ENCODE data around the gene CCM2L. TPM values are rescaled to one million over a fixed set of nuclear protein-coding genes. Genes with fewer than 3 reads are reported as not detected.

Gene CCM2L
- total and polyA plus RNA-seq, 2 of the 4 experiments (the other 2 are of a cell fraction), result not detected

GRCh38 chr20:32006053-32006452, 4.2 kb upstream of the CCM2L start:
- H3K27me3 ChIP-seq (ENCODE audit: control insufficient read depth, insufficient read depth, low read length), result peaks cover 58% of the 10 kb centered on the region
- H3K4me2 ChIP-seq (ENCODE audit: low read depth, low read length), result no peak overlapping the region
- H3K23ac ChIP-seq (ENCODE audit: low read depth, low read length), result no peak overlapping the region
- H3K4ac ChIP-seq (ENCODE audit: low read depth, low read length), result no peak overlapping the region
- no peaks in the 10 kb centered on the region for H3K4me1 ChIP-seq (ENCODE audit: control insufficient read depth, insufficient read depth, low read length)
- no peaks in the 10 kb centered on the region for H3K79me1 ChIP-seq (ENCODE audit: low read depth in 1 of 2, low read length in 2 of 2)
- no peak overlapping the region for H2AK5ac ChIP-seq (ENCODE audit: low read depth, low read length)
- no TSS peak for BruUV-seq (replicated peaks)
- 72% methylated on average over 2 of the region's 5 CpGs; no CpG with 5 or more reads in 1 of the 2 experiments for WGBS, 2 experiments (ENCODE audit: extremely low coverage in 2 of 2, insufficient read length in 1 of 2)
- no peak overlapping the region for H3K27ac ChIP-seq (ENCODE audit: insufficient read depth, low read length)
- H3K36me3 ChIP-seq (ENCODE audit: control insufficient read depth, insufficient read depth, low read length), result no peaks in the 10 kb centered on the region
- H4K5ac ChIP-seq (ENCODE audit: low read depth, low read length), result no peak overlapping the region
- no peak overlapping the region for H2AFZ ChIP-seq (replicated peaks; ENCODE audit: low read length, poor library complexity)
- H4K8ac ChIP-seq (ENCODE audit: low read depth in 2 of 2, low read length in 2 of 2), result no peak overlapping the region
- no peak overlapping the region for H2AK9ac ChIP-seq (replicated peaks; ENCODE audit: low read depth, low read length, poor library complexity)
- H2BK15ac ChIP-seq (ENCODE audit: low read depth, low read length), result no peak overlapping the region
- intact Hi-C loops (cut with micrococcal nuclease) (no loop called here), in situ Hi-C loops (cut with MboI; ENCODE audit: low sequenced_read_pairs) (no loop called here), dilution Hi-C loops (cut with HindIII; ENCODE audit: low sequenced_read_pairs, unreplicated experiment) (no loop called here)
- DNase-seq (no peak), ATAC-seq (ENCODE audit: low read depth) (no peak)
- no peak overlapping the region for H3K14ac ChIP-seq (replicated peaks; ENCODE audit: low read depth, low read length)
- no peak overlapping the region for H2BK5ac ChIP-seq (ENCODE audit: low read depth, low read length, poor library complexity, severe bottlenecking)
- no peaks in the 10 kb centered on the region for H3K9me1 ChIP-seq (ENCODE audit: insufficient read depth, low read length)
- no peak overlapping the region for H2BK20ac ChIP-seq (ENCODE audit: low read depth, low read length)
- no peak overlapping the region for H3K9ac ChIP-seq (ENCODE audit: low read depth, low read length)
- no peak overlapping the region for H3K4me3 ChIP-seq (ENCODE audit: insufficient read depth, low read depth, low read length)
- ChIA-PET POLR2A (ENCODE audit: unreplicated experiment) (no interaction called here), CTCF (no interaction called here)
- TF ChIP-seq MXI1 (IDR thresholded peaks at IDR 0.05; ENCODE audit: borderline replicate concordance, low read depth, low read length), result no peak
- TF ChIP-seq RFX5 (IDR thresholded peaks at IDR 0.05; ENCODE audit: low read depth, low read length), result no peak
- no peak overlapping the region for H3K18ac ChIP-seq (ENCODE audit: low read depth, low read length)
- H4K20me1 ChIP-seq (ENCODE audit: insufficient read depth, low read length), result no peaks in the 10 kb centered on the region
- H4K91ac ChIP-seq (ENCODE audit: insufficient read depth, low read depth, low read length), result no peak overlapping the region
- no peak overlapping the region for H2BK120ac ChIP-seq (ENCODE audit: low read depth, low read length)
- H3K56ac ChIP-seq (ENCODE audit: extremely low read depth, insufficient read depth, low read length), result no peak overlapping the region
- no peaks in the 10 kb centered on the region for H3K9me3 ChIP-seq (ENCODE audit: control insufficient read depth, insufficient read depth, low read length)
